Left renal pelvis (tissue), 4 donors: ENCODE results near the gene TSPAN14. TPM values are rescaled to one million over a fixed set of nuclear protein-coding genes. Genes with fewer than 3 reads are reported as not detected.

ENCODE experiments used
- DNase-seq, 4 donors: peaks; one replicate each; pipeline ENCODE4 v3.0.0-alpha.2; 2013; ENCODE audit warnings: low read depth in 4 of 4, low spot score in 3 of 4
- polyA plus RNA-seq, 4 donors: library from polyadenylated mRNA; unstranded; fragments of 120-200 nt; gene quantifications; one replicate each; pipeline ENCODE4 v1.2.1, GENCODE V29; 2013; ENCODE audit not compliant: insufficient read length in 4 of 4

TSPAN14 gene
- polyA plus RNA-seq, 4 donors: 83.7 to 101 (median 91.8) TPM

DNA sequence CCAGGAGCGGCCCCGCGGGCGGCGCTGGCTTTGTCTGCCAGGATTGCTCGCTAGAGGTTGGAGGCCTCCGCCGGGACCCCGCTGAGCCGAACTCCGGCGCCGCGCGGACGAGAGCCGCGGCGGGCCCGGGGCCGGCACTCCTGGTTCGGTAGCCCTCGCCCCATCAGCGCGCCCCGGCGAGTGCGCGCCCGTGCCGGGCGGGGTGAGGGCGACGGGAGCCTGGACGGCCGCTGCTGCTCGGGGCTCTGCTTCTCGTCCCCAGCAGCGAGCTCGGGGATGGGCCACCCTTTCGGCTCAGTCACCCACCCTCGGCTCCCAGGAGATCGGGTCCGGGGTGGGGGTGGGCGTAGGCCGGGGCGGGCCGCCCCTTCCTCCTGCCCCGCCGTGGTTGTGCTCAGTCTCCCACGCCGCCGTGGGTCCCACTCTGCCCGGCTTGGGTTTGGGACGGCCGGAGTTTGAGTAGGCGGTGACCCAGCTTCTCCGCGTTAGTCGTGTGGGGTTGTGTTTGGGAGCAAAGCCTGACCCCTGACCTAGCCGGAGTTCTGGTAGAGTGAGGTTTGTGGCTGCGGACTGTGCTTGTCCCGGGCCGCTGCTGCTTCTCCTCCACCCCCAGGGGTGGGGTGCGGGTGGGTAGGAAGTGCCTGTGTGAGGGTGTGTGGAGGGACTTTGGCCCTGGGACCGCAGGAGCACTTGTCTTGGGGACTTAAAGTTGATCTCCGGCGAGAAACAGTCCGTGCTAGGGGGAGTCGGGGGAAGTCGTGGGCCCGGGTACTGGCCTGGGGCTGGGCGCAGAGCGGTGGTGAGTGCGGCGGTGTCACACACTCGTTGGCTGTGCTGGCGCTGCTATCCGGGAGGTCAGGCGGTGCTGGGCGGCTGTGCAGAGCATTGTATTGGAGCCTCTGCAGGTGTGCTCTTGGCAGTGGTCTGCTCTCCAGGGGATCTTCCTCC lies 677 bp downstream of the TSPAN14 start:
- DNase-seq: no peak

GRCh38 chr10:80455461-80456349 lies 1.6 kb downstream of the TSPAN14 start:
- DNase-seq: no peak

- no peak for DNase-seq
These were observed 3.6 kb downstream of the TSPAN14 start for GRCh38 chr10:80457554-80458262.

DNA sequence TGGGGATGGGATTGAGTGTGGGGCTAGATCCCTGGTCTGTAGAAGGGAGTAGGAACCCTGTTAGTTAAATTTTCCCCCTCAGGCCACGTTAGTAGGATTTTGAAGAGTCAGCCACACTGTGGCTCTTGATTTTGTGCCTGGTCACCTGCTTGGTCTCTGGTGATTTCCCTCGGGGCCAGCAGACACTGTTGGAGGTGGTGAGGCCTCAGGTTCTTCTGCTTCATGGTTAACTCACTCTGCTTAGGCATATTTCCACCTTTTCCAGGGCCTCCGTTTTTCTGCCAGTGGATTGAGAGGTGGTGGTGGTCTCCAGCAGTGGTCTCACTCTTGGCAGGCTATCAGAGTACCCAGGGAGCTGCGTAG lies 4.1 kb downstream of the TSPAN14 start:
- no peak for DNase-seq

DNA sequence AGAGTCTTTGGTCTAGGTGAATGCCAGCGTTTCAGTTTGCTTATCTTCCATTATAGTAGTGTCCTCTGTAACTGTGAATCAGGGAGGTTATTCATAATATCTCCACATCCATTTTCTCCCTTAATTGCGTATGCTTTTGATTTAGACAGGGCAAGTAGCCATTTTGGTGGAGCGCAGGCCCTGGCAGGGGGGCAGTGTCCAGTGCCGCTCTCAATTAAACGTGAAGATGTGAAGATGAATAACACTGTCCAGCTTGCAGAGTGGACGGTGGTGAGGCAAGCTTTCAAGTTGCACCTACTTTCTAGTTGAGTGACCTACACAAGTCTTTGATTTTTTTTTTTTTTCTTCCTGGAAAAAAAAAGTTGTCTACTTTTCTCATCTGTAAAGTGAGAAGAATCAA lies 4.5 kb downstream of the TSPAN14 start:
- no peak for DNase-seq

DNA sequence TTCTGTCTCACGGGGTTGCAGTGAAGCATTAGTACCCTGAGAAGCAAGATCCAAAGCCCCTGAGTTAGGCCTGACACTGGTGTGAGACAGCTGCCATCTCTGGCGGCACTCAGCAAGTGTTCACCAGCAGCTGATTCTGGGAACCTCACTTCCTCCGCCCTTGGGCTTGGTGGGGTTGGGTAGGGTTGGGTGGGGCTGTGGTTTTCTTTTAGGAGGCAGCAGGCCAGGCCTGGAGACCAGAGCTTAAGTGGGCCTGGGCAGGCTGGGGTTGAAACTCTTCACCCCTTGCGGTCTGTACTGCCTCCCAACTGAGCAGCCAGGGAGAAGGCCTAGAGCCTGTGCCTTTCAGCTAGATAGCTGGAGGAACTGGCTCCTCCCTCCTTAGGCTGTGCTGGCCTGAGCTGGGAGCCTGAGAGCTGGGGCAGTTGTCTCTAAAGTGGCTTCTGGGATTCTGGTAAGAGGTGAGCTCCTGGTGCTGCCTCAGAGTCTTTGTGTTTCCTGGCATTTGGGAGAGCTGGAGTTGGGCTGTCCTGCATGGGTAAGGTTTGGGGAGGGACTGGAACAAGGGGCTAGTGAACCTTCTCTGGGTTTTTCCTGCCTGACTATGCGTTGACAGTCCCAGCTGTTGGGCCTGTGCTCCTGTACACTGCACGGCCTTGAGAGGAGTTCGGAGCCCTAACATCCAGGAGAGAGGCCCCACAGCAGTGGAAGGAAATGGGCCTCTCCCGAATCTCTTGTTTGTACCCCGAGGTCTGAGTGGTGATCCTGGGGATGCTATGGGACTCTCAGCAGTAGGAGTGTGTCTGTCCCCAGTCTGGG lies 5.1 kb downstream of the TSPAN14 start:
- DNase-seq: no peak

- peak in 2 of 4 donors; percentile 65 to 81 for DNase-seq
These were observed 6.5 kb downstream of the TSPAN14 start for GRCh38 chr10:80460399-80461207.

- no peak for DNase-seq
These were observed 7.4 kb downstream of the TSPAN14 start for GRCh38 chr10:80461208-80462183.

DNA sequence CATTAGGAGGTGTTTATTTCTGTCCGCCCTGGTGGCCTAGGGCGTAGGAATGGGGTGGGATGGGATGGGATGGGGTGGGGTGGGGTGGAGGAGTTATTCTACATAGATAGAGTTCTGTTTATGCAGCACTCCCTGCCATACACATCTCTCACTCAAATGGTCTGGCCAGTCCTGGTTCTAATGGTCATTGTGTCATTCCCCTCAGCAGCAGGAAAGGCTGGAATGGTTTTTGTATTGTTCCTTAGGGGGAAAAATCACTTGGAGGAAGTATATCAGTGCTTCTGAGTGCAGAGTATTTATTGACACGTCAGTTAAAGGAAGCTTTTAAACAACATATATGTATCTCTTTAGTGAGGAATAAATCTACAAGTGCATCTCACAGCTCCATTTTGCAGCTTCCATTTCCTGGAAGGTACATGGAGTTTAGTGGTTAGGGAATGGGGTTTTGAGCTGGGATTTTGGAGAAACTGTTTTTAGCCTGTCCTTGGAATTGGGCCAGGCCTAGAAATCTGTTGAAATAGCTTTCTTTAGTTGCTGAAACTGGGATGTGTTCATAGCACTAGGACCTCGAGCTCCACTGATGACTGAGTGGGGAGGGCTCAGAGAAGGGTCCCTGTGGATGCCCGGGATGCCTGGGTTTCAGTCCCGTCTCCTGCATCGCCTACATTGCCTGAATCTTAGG lies 8.3 kb downstream of the TSPAN14 start:
- DNase-seq: no peak

DNA sequence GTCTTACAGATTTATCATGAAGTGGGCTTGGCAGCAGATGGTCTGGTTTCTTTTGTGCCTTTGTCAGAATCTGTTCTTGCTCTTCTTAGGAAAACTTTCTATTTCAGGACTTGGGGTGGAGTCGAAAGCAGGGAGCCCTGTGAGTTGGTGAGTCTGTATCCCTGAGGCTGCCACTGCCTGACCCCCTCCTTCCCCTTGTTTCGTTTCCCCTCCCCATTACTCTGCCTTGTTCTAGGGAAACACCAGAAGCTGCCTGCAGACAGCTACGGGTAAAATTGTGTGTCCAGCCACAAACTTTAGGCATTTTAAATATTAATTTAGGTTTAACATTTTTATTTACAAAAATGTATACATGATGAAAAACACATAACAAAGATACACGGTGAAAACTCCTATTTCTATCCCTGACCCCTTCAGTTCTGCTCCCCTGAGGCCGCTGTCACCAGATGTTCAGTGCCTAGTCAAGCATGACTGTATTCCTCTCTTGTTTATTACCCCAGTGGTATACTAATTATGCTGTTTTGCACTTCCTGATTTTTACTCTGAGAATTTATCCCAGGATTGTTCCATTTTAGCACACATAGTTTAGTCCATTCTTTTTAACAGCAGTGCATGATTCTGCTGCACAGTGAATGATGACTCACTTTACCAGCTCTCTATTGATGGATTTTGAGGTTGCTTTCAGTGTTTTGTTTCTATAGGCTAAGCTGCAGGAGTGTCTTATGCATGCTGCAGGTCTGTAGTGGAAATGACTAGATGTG lies 9.1 kb downstream of the TSPAN14 start:
- no peak for DNase-seq

DNA sequence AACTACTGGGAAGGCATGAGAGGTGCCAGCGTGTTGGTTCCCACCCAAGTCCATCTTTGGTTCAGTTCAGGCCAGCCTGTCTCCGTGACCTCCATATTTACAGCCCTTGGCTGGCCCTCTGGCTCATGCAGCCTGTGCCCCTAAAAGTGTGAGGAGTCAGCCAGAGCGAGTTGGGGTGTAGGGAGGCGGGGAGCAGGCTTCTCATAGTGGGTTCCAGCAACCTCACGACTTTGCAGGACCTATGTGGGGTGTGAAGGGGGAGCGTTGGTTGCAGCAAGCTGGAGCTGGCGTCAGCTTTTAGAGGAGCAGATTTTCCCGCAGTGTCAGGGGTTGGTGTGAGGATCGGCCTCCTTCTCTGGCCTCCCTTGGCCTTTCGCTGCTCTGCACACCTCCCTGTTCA lies 9.8 kb downstream of the TSPAN14 start:
- DNase-seq: no peak

- DNase-seq: no peak
These were observed 10.7 kb downstream of the TSPAN14 start for GRCh38 chr10:80464557-80465450.

DNA sequence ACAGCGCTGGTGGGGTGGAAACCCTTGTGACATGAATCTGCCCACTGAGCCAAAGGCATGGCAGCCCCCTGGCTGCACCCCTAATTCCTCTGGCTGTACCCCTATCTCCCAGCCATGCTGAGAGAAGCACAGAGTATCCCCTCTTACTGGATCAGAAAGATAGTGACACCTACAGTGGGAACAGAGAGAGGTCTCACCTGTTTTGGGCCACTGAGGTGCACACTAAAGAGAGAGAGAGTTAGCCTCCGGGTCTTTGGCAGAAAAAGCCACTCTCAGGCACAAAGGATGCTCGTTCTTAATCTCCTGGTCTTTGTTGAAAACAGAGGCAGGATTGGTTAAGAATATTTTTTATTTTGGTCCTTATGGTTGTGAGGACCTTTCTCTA lies 11.3 kb downstream of the TSPAN14 start:
- DNase-seq: no peak

- DNase-seq: no peak
These were observed 11.9 kb downstream of the TSPAN14 start for GRCh38 chr10:80465839-80466590.

DNA sequence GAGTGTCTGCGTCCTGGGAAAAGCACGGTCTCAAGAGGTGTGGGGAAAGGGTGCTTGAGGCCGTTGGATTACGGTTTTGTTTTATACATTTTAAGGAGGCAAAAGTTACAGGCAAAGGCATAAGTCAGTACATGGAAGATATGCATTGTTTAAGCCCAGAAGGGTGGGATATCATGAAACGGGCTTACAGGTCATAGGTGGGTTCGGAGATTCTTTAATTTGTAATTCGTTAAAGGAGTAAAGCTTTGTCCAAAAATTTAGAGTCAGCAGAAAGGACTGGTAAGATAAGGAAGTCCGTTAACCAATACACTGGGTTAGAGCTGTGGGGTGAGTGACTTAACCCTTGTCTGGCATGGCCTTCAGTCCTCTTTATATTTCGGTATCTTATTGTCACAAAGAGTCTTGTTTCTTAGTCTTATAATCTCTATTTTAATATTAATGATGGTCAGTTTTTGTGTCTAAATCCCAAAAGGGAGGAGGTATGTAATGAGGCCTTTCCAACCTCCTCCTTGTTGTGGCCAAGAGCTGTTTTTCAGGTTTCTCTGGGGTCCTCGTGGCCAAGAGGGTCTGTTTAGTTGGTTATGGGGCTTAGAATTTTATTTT lies 12.7 kb downstream of the TSPAN14 start:
- no peak for DNase-seq
